SK-N-SH (cell line): Measurements from ENCODE around the gene WWC1. TPM values are rescaled to one million over a fixed set of nuclear protein-coding genes. Genes with fewer than 3 reads are reported as not detected.

Experiments used
- CTCF ChIA-PET: fragments of 300-600, 350-600 bp; formaldehyde crosslinking; extraction: SDS; loops from one replicate; lab custom pipeline; 2021; lab: Yijun Ruan, JAX
- POLR2A ChIA-PET: fragments of 350-600 bp; sonication (Branson Sonifier 250); formaldehyde crosslinking; extraction: SDS; loops from one replicate; lab custom pipeline; 2020; ENCODE audit warnings: antibody characterized with exemption, inconsistent platforms; lab: Yijun Ruan, JAX
- DNase-seq: peaks from one replicate; pipeline ENCODE4 v3.0.0; 2012
- H2AFZ ChIP-seq: fragments of 200-600 bp; sonication (generic); 2 replicates; pipeline ENCODE4 v1.8.1; 2016; ENCODE audit warnings: antibody characterized with exemption, mild to moderate bottlenecking, low read depth
- H3F3A ChIP-seq: fragments of 200-600 bp; sonication (generic); replicated peaks from 2 replicates; pipeline ENCODE3; 2016; ENCODE audit warnings: antibody characterized with exemption, mild to moderate bottlenecking; ENCODE audit not compliant: insufficient read depth
- H3K27ac ChIP-seq, 2 experiments: fragments of 200-500 bp in 1 of 2; fragments of 200-600 bp in 1 of 2; sonication (Bioruptor generic) in 1 of 2; sonication (generic), shearing (Covaris generic) in 1 of 2; 2 replicates each; pipeline versions ENCODE4 v1.5.1 to v1.6.1; 2014 to 2016; ENCODE audit warnings: low read depth in 2 of 2, inconsistent platforms in 1 of 2, low read length in 1 of 2, mild to moderate bottlenecking in 1 of 2, mixed read lengths in 1 of 2
- H3K27me3 ChIP-seq: fragments of 200-600 bp; sonication (generic), shearing (Covaris generic); 2 replicates; pipeline ENCODE4 v1.6.1; 2016; ENCODE audit warnings: mixed run types; ENCODE audit not compliant: insufficient read depth
- H3K36me3 ChIP-seq, 2 experiments: fragments of 200-500 bp in 1 of 2; fragments of 200-600 bp in 1 of 2; sonication (Bioruptor generic) in 1 of 2; sonication (generic) in 1 of 2; replicated peaks in 1 of 2; 2 replicates each; pipeline versions ENCODE3 to v1.5.1; 2014 to 2016; ENCODE audit warnings: low read length in 1 of 2, mild to moderate bottlenecking in 1 of 2; ENCODE audit not compliant: insufficient read depth in 2 of 2, control insufficient read depth in 1 of 2
- H3K4me1 ChIP-seq, 2 experiments: fragments of 200-500 bp in 1 of 2; fragments of 200-600 bp in 1 of 2; sonication (Bioruptor generic) in 1 of 2; sonication (generic), shearing (Covaris generic) in 1 of 2; 2 replicates each; pipeline versions ENCODE4 v1.5.1 to v1.6.1; 2014 to 2016; ENCODE audit warnings: low read depth in 1 of 2, low read length in 1 of 2, mixed run types in 1 of 2; ENCODE audit not compliant: insufficient read depth in 2 of 2, control insufficient read depth in 1 of 2
- H3K4me2 ChIP-seq: fragments of 200-600 bp; sonication (generic), shearing (Covaris generic); 2 replicates; pipeline ENCODE4 v1.6.1; 2017; ENCODE audit warnings: mixed run types
- H3K4me3 ChIP-seq, 2 experiments: fragments of 200-500 bp in 1 of 2; fragments of 200-600 bp in 1 of 2; sonication (Bioruptor generic) in 1 of 2; sonication (generic), shearing (Covaris generic) in 1 of 2; 2 replicates each; pipeline versions ENCODE4 v1.5.1 to v1.8.1; 2014 to 2016; ENCODE audit warnings: low read depth in 2 of 2, inconsistent platforms in 1 of 2, low read length in 1 of 2, mild to moderate bottlenecking in 1 of 2, mixed read lengths in 1 of 2, moderate library complexity in 1 of 2
- H3K79me2 ChIP-seq: fragments of 200-600 bp; sonication (generic); 2 replicates; pipeline ENCODE4 v1.8.1; 2017; ENCODE audit warnings: mild to moderate bottlenecking; ENCODE audit not compliant: insufficient read depth
- H3K9ac ChIP-seq: fragments of 200-600 bp; sonication (generic); 2 replicates; pipeline ENCODE4 v1.6.1; 2017; ENCODE audit warnings: mixed run types
- H3K9me2 ChIP-seq: fragments of 200-600 bp; sonication (generic); 2 replicates; pipeline ENCODE4 v1.6.1; 2017; ENCODE audit warnings: mixed run types
- H3K9me3 ChIP-seq: fragments of 200-600 bp; sonication (generic); 2 replicates; pipeline ENCODE4 v1.6.1; 2017; ENCODE audit warnings: mixed run types, mild to moderate bottlenecking, moderate library complexity
- H4K20me1 ChIP-seq: fragments of 200-600 bp; sonication (generic); 2 replicates; pipeline ENCODE4 v1.6.1; 2017; ENCODE audit warnings: mild to moderate bottlenecking, mixed run types; ENCODE audit not compliant: insufficient read depth
- CTCF ChIP-seq: fragments of 200-600 bp; sonication (generic); IDR thresholded peaks from 2 replicates; pipeline ENCODE4 v1.6.1; 2017; ENCODE audit warnings: antibody characterized with exemption, mild to moderate bottlenecking, moderate library complexity
- ELF1 ChIP-seq: IDR thresholded peaks from 2 replicates; pipeline ENCODE4 v1.4.0; 2012
- EP300 ChIP-seq, 2 experiments: IDR thresholded peaks; 2 replicates each; pipeline versions ENCODE4 v1.4.0 to v1.6.1; 2012; ENCODE audit warnings: borderline replicate concordance in 1 of 2, low read depth in 1 of 2, low read length in 1 of 2
- EZH2phosphoT487 ChIP-seq: fragments of 200-600 bp; sonication (generic); IDR thresholded peaks from 2 replicates; pipeline ENCODE4 v1.6.1; 2017; ENCODE audit warnings: low read depth, mixed run types, mild to moderate bottlenecking, antibody characterized with exemption, moderate library complexity, borderline replicate concordance
- FOXJ3 ChIP-seq: sonication (generic); formaldehyde crosslinking; IDR thresholded peaks from 2 replicates; pipeline ENCODE4 v1.5.1; 2020; ENCODE audit warnings: mild to moderate bottlenecking, missing genetic modification reagents
- GABPA ChIP-seq: IDR thresholded peaks from 2 replicates; pipeline ENCODE4 v1.4.0; 2012; ENCODE audit warnings: low read depth, mild to moderate bottlenecking
- GATA2 ChIP-seq: sonication (generic); formaldehyde crosslinking; IDR thresholded peaks from 2 replicates; pipeline ENCODE4 v1.5.0; 2020; ENCODE audit warnings: mild to moderate bottlenecking, missing genetic modification reagents
- MXI1 ChIP-seq: IDR thresholded peaks from 2 replicates; pipeline ENCODE4 v1.6.1; 2012; ENCODE audit warnings: mild to moderate bottlenecking, low read depth, low read length, improper control_type of control experiment
- NRF1 ChIP-seq: IDR thresholded peaks from 2 replicates; pipeline ENCODE4 v1.6.1; 2012; ENCODE audit warnings: low read depth, mild to moderate bottlenecking, low read length
- RXRA ChIP-seq: IDR thresholded peaks from 2 replicates; pipeline ENCODE4 v1.4.0; 2012; ENCODE audit warnings: low read depth, mild to moderate bottlenecking, borderline replicate concordance
- SIN3A ChIP-seq: IDR thresholded peaks from 2 replicates; pipeline ENCODE4 v1.6.1; 2012; ENCODE audit warnings: low read depth, mild to moderate bottlenecking, low read length, moderate library complexity, borderline replicate concordance
- WGBS: methylation state at CpG from one replicate; pipeline ENCODE4 v1.1.6; 2017; ENCODE audit warnings: low lambda C conversion rate; 5-methylcytosine and 5-hydroxymethylcytosine counted together
- polyA plus RNA-seq, 3 experiments: library from polyadenylated mRNA; depleted of rRNA; stranded (reverse); fragments of >200 nt; gene quantifications; 2 replicates each; pipeline ENCODE4 v1.2.3, GENCODE V29; 2012
- TF ChIP-seq, protein P1 (sequence below): IDR thresholded peaks from 2 replicates; pipeline ENCODE4 v1.6.1; 2012; ENCODE audit warnings: mild to moderate bottlenecking, low read depth, low read length, moderate library complexity
- TF ChIP-seq, protein P2 (sequence below): fragments of 150-350 bp; IDR thresholded peaks from 2 replicates; pipeline ENCODE4 v1.6.1; 2016; ENCODE audit warnings: mild to moderate bottlenecking, low read depth, low read length

WWC1 gene
- polyA plus RNA-seq, 1 of the 3 experiments (the other 2 are of a cell fraction), result 16.9 TPM

GRCh38 chr5:168287362-168287761 lies 4.1 kb upstream of the WWC1 start:
- no peaks in the 10 kb centered on the region for H3F3A ChIP-seq
- H3K27ac ChIP-seq, result no peak overlapping the region
- H3K4me1 ChIP-seq, result peaks cover 0 to 4% of the 10 kb centered on the region in 2 experiments; a peak in 2 of 4 replicates
- ChIA-PET POLR2A (no interaction called here), CTCF (no interaction called here)
- H3K9ac ChIP-seq, result no peak overlapping the region
- 96% methylated on average over 4 of the region's 4 CpGs for WGBS
- H3K9me2 ChIP-seq, result no peaks in the 10 kb centered on the region
- H3K4me2 ChIP-seq, result no peak overlapping the region
- H3K36me3 ChIP-seq, result no peaks in the 10 kb centered on the region
- H3K27me3 ChIP-seq, result no peaks in the 10 kb centered on the region
- no peak overlapping the region for H3K4me3 ChIP-seq
- no peak for DNase-seq
- H3K79me2 ChIP-seq, result peaks cover 3% of the 10 kb centered on the region
- H4K20me1 ChIP-seq, result no peaks in the 10 kb centered on the region
- no peak overlapping the region for H2AFZ ChIP-seq
- TF ChIP-seq EZH2phosphoT487 (no peak), GATA2 (CRISPR knock-in tag) (no peak), SIN3A (no peak), MXI1 (no peak), RXRA (no peak), GABPA (no peak)
- TF ChIP-seq, protein P1, sequence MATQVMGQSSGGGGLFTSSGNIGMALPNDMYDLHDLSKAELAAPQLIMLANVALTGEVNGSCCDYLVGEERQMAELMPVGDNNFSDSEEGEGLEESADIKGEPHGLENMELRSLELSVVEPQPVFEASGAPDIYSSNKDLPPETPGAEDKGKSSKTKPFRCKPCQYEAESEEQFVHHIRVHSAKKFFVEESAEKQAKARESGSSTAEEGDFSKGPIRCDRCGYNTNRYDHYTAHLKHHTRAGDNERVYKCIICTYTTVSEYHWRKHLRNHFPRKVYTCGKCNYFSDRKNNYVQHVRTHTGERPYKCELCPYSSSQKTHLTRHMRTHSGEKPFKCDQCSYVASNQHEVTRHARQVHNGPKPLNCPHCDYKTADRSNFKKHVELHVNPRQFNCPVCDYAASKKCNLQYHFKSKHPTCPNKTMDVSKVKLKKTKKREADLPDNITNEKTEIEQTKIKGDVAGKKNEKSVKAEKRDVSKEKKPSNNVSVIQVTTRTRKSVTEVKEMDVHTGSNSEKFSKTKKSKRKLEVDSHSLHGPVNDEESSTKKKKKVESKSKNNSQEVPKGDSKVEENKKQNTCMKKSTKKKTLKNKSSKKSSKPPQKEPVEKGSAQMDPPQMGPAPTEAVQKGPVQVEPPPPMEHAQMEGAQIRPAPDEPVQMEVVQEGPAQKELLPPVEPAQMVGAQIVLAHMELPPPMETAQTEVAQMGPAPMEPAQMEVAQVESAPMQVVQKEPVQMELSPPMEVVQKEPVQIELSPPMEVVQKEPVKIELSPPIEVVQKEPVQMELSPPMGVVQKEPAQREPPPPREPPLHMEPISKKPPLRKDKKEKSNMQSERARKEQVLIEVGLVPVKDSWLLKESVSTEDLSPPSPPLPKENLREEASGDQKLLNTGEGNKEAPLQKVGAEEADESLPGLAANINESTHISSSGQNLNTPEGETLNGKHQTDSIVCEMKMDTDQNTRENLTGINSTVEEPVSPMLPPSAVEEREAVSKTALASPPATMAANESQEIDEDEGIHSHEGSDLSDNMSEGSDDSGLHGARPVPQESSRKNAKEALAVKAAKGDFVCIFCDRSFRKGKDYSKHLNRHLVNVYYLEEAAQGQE, result no peak
- TF ChIP-seq, all 33 proteins: peak for 0
- H3K9me3 ChIP-seq, result no peaks in the 10 kb centered on the region

DNA sequence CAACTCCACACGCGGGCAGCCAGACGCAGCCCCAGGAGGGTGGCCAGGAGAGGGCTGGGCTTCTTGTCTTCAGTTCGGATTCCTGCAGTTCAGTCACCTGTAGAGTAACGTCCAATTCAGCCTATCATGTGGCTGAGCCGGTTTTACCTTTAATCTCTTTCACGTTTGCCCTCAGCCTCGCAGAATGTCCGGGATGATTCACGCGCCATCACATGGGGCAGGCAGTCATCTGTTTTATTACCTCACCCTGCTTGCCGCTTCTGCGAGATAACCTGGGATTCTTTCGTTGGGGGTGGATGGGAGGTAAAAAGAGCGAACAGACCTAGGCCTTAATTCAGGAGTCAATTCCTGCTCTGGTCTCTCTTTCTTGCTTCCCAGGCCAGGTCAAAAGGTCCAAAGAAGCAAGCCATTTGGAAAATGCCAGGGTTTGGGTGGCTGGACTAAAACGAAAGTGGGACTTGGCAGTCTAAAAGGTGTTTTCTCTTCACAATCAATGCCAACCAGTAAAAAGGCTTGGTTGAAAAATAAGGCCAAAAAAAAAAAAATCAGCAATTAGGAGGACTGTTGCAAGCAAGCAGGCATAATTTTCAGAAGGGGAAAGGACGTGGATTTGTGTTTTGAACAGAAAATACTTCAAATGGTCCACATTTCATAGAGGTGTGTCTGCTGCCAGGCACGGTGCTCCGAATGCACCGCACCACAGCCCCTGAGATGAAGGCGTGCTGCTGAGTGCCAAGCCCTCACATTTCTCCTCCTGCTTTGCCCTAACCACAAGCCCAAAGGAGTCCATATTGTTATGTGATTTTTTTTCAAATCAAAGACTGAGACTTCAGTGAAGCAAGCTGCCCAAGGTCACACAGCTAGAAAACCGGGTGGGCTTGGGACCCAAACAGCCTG lies 2.8 kb upstream of the WWC1 start:
- no peak overlapping the region for H3K4me3 ChIP-seq
- H3K9ac ChIP-seq, result no peak overlapping the region
- DNase-seq, result no peak
- 86% methylated on average over 19 of the region's 22 CpGs for WGBS
- H3K27me3 ChIP-seq, result no peaks in the 10 kb centered on the region
- ChIA-PET CTCF (no interaction called here), POLR2A (no interaction called here)
- no peaks in the 10 kb centered on the region for H3F3A ChIP-seq
- TF ChIP-seq ELF1 (no peak), FOXJ3 (CRISPR knock-in tag) (no peak), CTCF (no peak), EP300 (IDR thresholded peaks at IDR 0.05; ENCODE audit: borderline replicate concordance in 1 of 2, low read depth in 1 of 2, low read length in 1 of 2) (no peak), NRF1 (no peak)
- TF ChIP-seq, protein P2, sequence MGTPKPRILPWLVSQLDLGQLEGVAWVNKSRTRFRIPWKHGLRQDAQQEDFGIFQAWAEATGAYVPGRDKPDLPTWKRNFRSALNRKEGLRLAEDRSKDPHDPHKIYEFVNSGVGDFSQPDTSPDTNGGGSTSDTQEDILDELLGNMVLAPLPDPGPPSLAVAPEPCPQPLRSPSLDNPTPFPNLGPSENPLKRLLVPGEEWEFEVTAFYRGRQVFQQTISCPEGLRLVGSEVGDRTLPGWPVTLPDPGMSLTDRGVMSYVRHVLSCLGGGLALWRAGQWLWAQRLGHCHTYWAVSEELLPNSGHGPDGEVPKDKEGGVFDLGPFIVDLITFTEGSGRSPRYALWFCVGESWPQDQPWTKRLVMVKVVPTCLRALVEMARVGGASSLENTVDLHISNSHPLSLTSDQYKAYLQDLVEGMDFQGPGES, result no peak
- no peaks in the 10 kb centered on the region for H4K20me1 ChIP-seq
- H3K27ac ChIP-seq, result no peak overlapping the region
- no peak overlapping the region for H2AFZ ChIP-seq
- peaks cover 16% of the 10 kb centered on the region for H3K79me2 ChIP-seq
- no peaks in the 10 kb centered on the region for H3K9me2 ChIP-seq
- no peaks in the 10 kb centered on the region for H3K9me3 ChIP-seq
- no peaks in the 10 kb centered on the region for H3K36me3 ChIP-seq
- H3K4me1 ChIP-seq, result peaks cover 0 to 12% of the 10 kb centered on the region in 2 experiments; a peak in 2 of 4 replicates
- no peak overlapping the region for H3K4me2 ChIP-seq
